CD14-positive monocyte (primary cell): ENCODE measurements around the gene CCDC13. TPM values are rescaled to one million over a fixed set of nuclear protein-coding genes. Genes with fewer than 3 reads are reported as not detected.

Experiments
- DNase-seq, 3 donors: peaks; one replicate each; pipeline ENCODE4 v3.0.0-alpha.2; 2011 to 2022
- H2AFZ ChIP-seq: 2 replicates; pipeline ENCODE4 v1.6.0; 2012; ENCODE audit warnings: mild to moderate bottlenecking, low read depth, low read length, inconsistent platforms; ENCODE audit not compliant: insufficient read depth, poor library complexity, severe bottlenecking
- H3K27ac ChIP-seq, 2 donors: 1 replicate in 1 of 2; 2 replicates in 1 of 2; pipeline ENCODE4 v1.5.1; 2012 to 2013; ENCODE audit warnings: low read length in 2 of 2, control low read depth in 1 of 2, inconsistent platforms in 1 of 2, low read depth in 1 of 2, mild to moderate bottlenecking in 1 of 2
- H3K27me3 ChIP-seq, 2 donors: one replicate each; pipeline versions ENCODE4 v1.6.0 to v1.6.1; 2011 to 2013; ENCODE audit warnings: low read length in 2 of 2; ENCODE audit not compliant: control insufficient read depth in 2 of 2, insufficient read depth in 2 of 2
- H3K36me3 ChIP-seq, 2 donors: replicated peaks in 1 of 2; 1 replicate in 1 of 2; 2 replicates in 1 of 2; pipeline versions ENCODE4 v1.5.1 to v1.6.1; 2012 to 2013; ENCODE audit warnings: low read length in 2 of 2, control low read depth in 1 of 2, inconsistent platforms in 1 of 2, mild to moderate bottlenecking in 1 of 2; ENCODE audit not compliant: insufficient read depth in 2 of 2, control insufficient read depth in 1 of 2
- H3K4me1 ChIP-seq, 2 donors: 1 replicate in 1 of 2; 2 replicates in 1 of 2; pipeline versions ENCODE4 v1.5.1 to v1.6.1; 2012 to 2013; ENCODE audit warnings: low read length in 2 of 2, control low read depth in 1 of 2, inconsistent platforms in 1 of 2, mild to moderate bottlenecking in 1 of 2, moderate library complexity in 1 of 2; ENCODE audit not compliant: insufficient read depth in 2 of 2, control insufficient read depth in 1 of 2
- H3K4me2 ChIP-seq: replicated peaks from 2 replicates; pipeline ENCODE3; 2012; ENCODE audit warnings: low read length, moderate library complexity, mild to moderate bottlenecking; ENCODE audit not compliant: poor library complexity, severe bottlenecking; ENCODE audit errors: extremely low read depth
- H3K4me3 ChIP-seq, 3 experiments: fragments of 200-600 bp in 1 of 3; sonication (generic) in 1 of 3; replicated peaks in 1 of 3; 1 replicate in 2 of 3; 2 replicates in 1 of 3; pipeline ENCODE4 v1.5.1; 2011 to 2013; ENCODE audit warnings: low read length in 3 of 3, mild to moderate bottlenecking in 3 of 3, control low read depth in 2 of 3, low read depth in 2 of 3, inconsistent platforms in 1 of 3, moderate library complexity in 1 of 3
- H3K79me2 ChIP-seq: 2 replicates; pipeline ENCODE4 v1.6.0; 2012; ENCODE audit warnings: mild to moderate bottlenecking, control low read depth, inconsistent platforms, low read length, moderate library complexity; ENCODE audit not compliant: insufficient read depth
- H3K9ac ChIP-seq: 2 replicates; pipeline ENCODE4 v1.6.0; 2017; ENCODE audit warnings: low read length, mild to moderate bottlenecking; ENCODE audit not compliant: insufficient read depth, poor library complexity, severe bottlenecking
- H3K9me3 ChIP-seq, 2 donors: replicated peaks in 1 of 2; 1 replicate in 1 of 2; 2 replicates in 1 of 2; pipeline versions ENCODE4 v1.5.1 to v1.6.1; 2012 to 2013; ENCODE audit warnings: low read length in 2 of 2, control low read depth in 1 of 2; ENCODE audit not compliant: control insufficient read depth in 1 of 2, insufficient read depth in 1 of 2
- H4K20me1 ChIP-seq: 2 replicates; pipeline ENCODE4 v1.6.0; 2012; ENCODE audit warnings: mild to moderate bottlenecking, low read length, control low read depth, moderate library complexity; ENCODE audit not compliant: insufficient read depth
- H3K27ac Mint-ChIP-seq, 7 donors: one replicate each; pipeline ENCODE4 v1.8.0; 2020; ENCODE audit warnings: mild to moderate bottlenecking in 7 of 7, mixed read lengths in 7 of 7, moderate library complexity in 6 of 7, inconsistent platforms in 2 of 7
- H3K27me3 Mint-ChIP-seq, 3 donors: one replicate each; pipeline ENCODE4 v1.8.0; 2021 to 2022; ENCODE audit warnings: low read depth in 3 of 3, mild to moderate bottlenecking in 3 of 3, mixed read lengths in 3 of 3, moderate library complexity in 3 of 3, inconsistent platforms in 1 of 3
- H3K36me3 Mint-ChIP-seq, 2 donors: one replicate each; pipeline ENCODE4 v1.8.0; 2020; ENCODE audit warnings: mixed read lengths in 2 of 2, inconsistent platforms in 1 of 2, mild to moderate bottlenecking in 1 of 2
- H3K4me1 Mint-ChIP-seq: one replicate; pipeline ENCODE4 v1.8.0; 2020; ENCODE audit warnings: mild to moderate bottlenecking, mixed read lengths
- H3K4me3 Mint-ChIP-seq, 2 donors: one replicate each; pipeline ENCODE4 v1.8.0; 2020; ENCODE audit warnings: mild to moderate bottlenecking in 2 of 2, mixed read lengths in 2 of 2, moderate library complexity in 1 of 2
- H3K9me3 Mint-ChIP-seq, 7 donors: one replicate each; pipeline ENCODE4 v1.8.0; 2020 to 2022; ENCODE audit warnings: mixed read lengths in 7 of 7, mild to moderate bottlenecking in 6 of 7, moderate library complexity in 6 of 7, inconsistent platforms in 2 of 7
- WGBS: methylation state at CpG from one replicate; pipeline ENCODE4 v1.1.5; 2013; ENCODE audit warnings: missing lambda C conversion rate; ENCODE audit not compliant: insufficient coverage; 5-methylcytosine and 5-hydroxymethylcytosine counted together
- intact Hi-C, 2 donors: fragments of 100-400 bp; cut with micrococcal nuclease; formaldehyde crosslinking; loops; one replicate each; pipeline versions ENCODE4 v1.15.0 to v1.15.1; 2023
- polyA plus RNA-seq, 3 donors: library from polyadenylated mRNA; depleted of rRNA in 1 of 3; unstranded in 2 of 3; stranded (reverse) in 1 of 3; fragments of 300-500 nt in 2 of 3; fragments of >200 nt in 1 of 3; fragmentation: Illumina TruSeq in 2 of 3; gene quantifications; 1 replicate in 2 of 3; 2 replicates in 1 of 3; pipeline ENCODE4 v1.2.3, GENCODE V29; 2012 to 2021
- TF ChIP-seq, protein P1 (sequence below): fragments of 200-600 bp; IDR thresholded peaks from one replicate; pipeline ENCODE4 v1.8.0; 2022; ENCODE audit warnings: antibody characterized with exemption, mild to moderate bottlenecking

The CCDC13 gene
- polyA plus RNA-seq, 3 donors, result 0.97 to 2.4 (median 1.8) TPM

DNA sequence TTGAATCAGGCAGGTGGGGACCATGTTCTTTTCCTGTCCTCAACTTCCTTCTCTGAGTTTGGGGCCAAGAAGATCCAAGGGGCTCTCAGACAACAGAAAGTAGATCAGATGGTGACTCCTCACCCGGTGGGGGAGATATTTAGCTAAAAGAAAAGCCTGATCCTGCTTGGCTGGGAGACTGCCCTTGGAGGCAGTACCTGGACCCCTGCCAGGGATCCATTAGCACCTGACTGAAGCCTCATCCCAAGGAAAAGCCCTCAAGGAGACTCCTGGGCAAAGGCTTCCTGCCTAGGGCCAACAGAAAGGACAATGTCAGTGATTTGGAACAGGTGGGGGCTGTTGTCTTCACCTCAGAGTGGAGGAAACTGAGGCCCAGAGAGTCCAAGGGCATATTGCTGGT lies 37.0 kb downstream of the CCDC13 start:
- Histone ChIP-seq H2AFZ (no peak overlapping the region), H3K36me3 (no peaks in the 10 kb centered on the region), H3K4me3 (no peak overlapping the region), H3K79me2 (no peaks in the 10 kb centered on the region), H3K4me2 (no peak overlapping the region), H4K20me1 (no peaks in the 10 kb centered on the region), H3K9ac (no peak overlapping the region), H3K4me1 (peaks cover 7 to 8% of the 10 kb centered on the region in 2 donors), H3K9me3 (no peaks in the 10 kb centered on the region), H3K27me3 (no peaks in the 10 kb centered on the region), H3K27ac (no peak overlapping the region)
- DNase-seq, result no peak
- no CpG with 5 or more reads among the region's 1 CpG for WGBS
- H3K36me3 Mint-ChIP-seq, result no peaks in the 10 kb centered on the region
- peaks cover 15% of the 10 kb centered on the region for H3K4me1 Mint-ChIP-seq
- intact Hi-C loops, result no loop called here
- no peak overlapping the region for H3K27ac Mint-ChIP-seq
- peaks cover 0 to 5% (median 2%) of the 10 kb centered on the region in 3 donors for H3K27me3 Mint-ChIP-seq
- TF ChIP-seq, protein P1, sequence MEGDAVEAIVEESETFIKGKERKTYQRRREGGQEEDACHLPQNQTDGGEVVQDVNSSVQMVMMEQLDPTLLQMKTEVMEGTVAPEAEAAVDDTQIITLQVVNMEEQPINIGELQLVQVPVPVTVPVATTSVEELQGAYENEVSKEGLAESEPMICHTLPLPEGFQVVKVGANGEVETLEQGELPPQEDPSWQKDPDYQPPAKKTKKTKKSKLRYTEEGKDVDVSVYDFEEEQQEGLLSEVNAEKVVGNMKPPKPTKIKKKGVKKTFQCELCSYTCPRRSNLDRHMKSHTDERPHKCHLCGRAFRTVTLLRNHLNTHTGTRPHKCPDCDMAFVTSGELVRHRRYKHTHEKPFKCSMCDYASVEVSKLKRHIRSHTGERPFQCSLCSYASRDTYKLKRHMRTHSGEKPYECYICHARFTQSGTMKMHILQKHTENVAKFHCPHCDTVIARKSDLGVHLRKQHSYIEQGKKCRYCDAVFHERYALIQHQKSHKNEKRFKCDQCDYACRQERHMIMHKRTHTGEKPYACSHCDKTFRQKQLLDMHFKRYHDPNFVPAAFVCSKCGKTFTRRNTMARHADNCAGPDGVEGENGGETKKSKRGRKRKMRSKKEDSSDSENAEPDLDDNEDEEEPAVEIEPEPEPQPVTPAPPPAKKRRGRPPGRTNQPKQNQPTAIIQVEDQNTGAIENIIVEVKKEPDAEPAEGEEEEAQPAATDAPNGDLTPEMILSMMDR, result no peak
- peaks cover 0 to 2% (median 0%) of the 10 kb centered on the region in 7 donors for H3K9me3 Mint-ChIP-seq
- H3K4me3 Mint-ChIP-seq, result no peak overlapping the region

DNA sequence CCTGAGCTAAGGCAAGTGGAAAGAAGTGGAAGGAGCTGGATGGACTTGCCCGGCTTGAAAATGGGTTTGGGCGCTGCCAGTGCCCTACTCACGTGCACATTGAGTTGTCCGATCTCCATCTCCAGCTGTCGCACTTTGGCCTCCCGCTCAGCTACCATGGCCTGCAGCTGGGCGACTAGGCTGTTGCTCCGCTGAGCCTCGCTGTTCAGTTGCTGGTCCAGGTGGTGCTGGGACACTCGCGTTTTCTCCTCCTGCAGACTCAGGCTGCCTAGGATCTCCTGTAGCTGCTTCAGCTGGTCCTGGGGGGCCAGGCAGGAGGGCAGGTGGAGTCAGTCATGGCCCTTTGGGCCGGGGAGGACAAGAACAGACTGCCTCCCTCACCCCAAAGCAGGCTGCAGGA lies 37.4 kb downstream of the CCDC13 start:
- TF ChIP-seq, protein P1, result no peak
- peaks cover 0 to 2% (median 0%) of the 10 kb centered on the region in 7 donors for H3K9me3 Mint-ChIP-seq

More for the DNA sequence above, 37.4 kb downstream of the CCDC13 start:
- Histone ChIP-seq H3K9me3 (no peaks in the 10 kb centered on the region), H3K4me1 (peaks cover 7 to 8% of the 10 kb centered on the region in 2 donors), H2AFZ (no peak overlapping the region), H3K9ac (no peak overlapping the region), H3K36me3 (no peaks in the 10 kb centered on the region), H3K27ac (no peak overlapping the region), H4K20me1 (no peaks in the 10 kb centered on the region), H3K4me3 (no peak overlapping the region), H3K79me2 (no peaks in the 10 kb centered on the region), H3K27me3 (no peaks in the 10 kb centered on the region), H3K4me2 (no peak overlapping the region)
- Mint-ChIP-seq H3K4me1 (peaks cover 15% of the 10 kb centered on the region), H3K27ac (no peak overlapping the region), H3K27me3 (peaks cover 0 to 5% (median 2%) of the 10 kb centered on the region in 3 donors), H3K36me3 (no peaks in the 10 kb centered on the region), H3K4me3 (no peak overlapping the region)
- intact Hi-C loops, result no loop called here
- 97% methylated on average over 10 of the region's 12 CpGs for WGBS
- DNase-seq, result no peak
